Lower lobe of right lung (tissue), 2 donors: ENCODE data around the gene GJA4. TPM values are rescaled to one million over a fixed set of nuclear protein-coding genes. Genes with fewer than 3 reads are reported as not detected.

Source experiments
- ATAC-seq, 2 donors: fragments of 200-7000 bp; cut with Tn5 transposase; one replicate each; pipeline ENCODE4 v1.9.1; 2020 to 2022; ENCODE audit warnings: mild to moderate bottlenecking in 2 of 2, moderate library complexity in 2 of 2
- DNase-seq: peaks from one replicate; pipeline ENCODE4 v3.0.0-alpha.2; 2020
- H3K27ac ChIP-seq: fragments of 200-600 bp; one replicate; pipeline ENCODE4 v1.8.0; 2022
- H3K27me3 ChIP-seq: fragments of 200-600 bp; one replicate; pipeline ENCODE4 v1.8.0; 2022; ENCODE audit warnings: low read depth
- H3K36me3 ChIP-seq: fragments of 200-600 bp; one replicate; pipeline ENCODE4 v1.8.0; 2022; ENCODE audit warnings: mild to moderate bottlenecking
- H3K4me1 ChIP-seq: fragments of 200-600 bp; one replicate; pipeline ENCODE4 v1.8.0; 2022
- H3K4me3 ChIP-seq: fragments of 200-600 bp; one replicate; pipeline ENCODE4 v1.8.0; 2022; ENCODE audit warnings: mild to moderate bottlenecking
- H3K9me3 ChIP-seq: fragments of 200-600 bp; one replicate; pipeline ENCODE4 v1.8.0; 2022
- intact Hi-C: fragments of 100-400 bp; cut with DNase I; formaldehyde crosslinking; loops from one replicate; pipeline ENCODE4 v1.11.0; 2022
- total RNA-seq: library from RNA; stranded (reverse); fragmentation: NEBNext Ultra II Directional; extraction: Animal tissue kit (Norgen Biotek cat#: 25700); gene quantifications from one replicate; pipeline ENCODE4 v1.2.1, GENCODE V29; 2021
- TF ChIP-seq, protein P1 (sequence below): fragments of 200-600 bp; IDR thresholded peaks from one replicate; pipeline ENCODE4 v1.8.0; 2022; ENCODE audit warnings: antibody characterized with exemption, mild to moderate bottlenecking
- donor health status: DM: no; HTN: yes; CAD: no; lungs with severe emphysema.

GJA4 gene
- total RNA-seq, 1 donor from 2014 or later = 16.1 TPM

DNA sequence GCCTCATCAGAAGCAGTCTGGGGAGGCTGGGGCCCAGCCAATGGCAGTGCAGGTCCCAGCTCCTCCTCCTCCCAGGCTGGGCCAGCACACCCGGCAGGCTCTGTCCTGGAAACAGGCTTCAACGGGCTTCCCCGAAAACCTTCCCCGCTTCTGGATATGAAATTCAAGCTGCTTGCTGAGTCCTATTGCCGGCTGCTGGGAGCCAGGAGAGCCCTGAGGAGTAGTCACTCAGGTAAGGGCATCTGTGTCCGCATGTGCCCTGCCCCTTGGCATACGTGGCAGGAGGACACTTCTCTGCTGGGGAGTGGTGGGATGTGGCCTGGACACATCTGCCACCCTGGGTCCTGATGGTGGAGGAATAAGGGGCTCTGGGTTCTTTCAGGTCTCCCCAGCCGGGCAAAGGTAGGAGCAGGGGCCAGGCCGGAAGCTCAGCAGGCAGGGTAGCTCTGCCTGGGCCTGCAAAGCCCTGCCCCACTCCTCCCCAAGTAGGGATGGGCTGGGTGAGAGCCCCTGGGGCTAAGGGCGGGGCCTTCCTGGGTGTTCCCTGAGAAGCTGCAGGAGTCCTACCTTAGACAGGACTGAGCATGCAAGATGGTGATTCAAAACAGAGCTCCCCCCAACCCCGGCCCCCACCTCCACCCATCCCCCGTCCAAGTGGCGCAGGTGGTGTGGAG is 37.7 kb upstream of the GJA4 start, which contains the start of gene GJB5:
Gene GJB5 (plus strand): TSS at position 84 of the 674 bp plus-strand sequence. CDS start 2,284 bp downstream, outside the sequence.
- TF ChIP-seq, protein P1, sequence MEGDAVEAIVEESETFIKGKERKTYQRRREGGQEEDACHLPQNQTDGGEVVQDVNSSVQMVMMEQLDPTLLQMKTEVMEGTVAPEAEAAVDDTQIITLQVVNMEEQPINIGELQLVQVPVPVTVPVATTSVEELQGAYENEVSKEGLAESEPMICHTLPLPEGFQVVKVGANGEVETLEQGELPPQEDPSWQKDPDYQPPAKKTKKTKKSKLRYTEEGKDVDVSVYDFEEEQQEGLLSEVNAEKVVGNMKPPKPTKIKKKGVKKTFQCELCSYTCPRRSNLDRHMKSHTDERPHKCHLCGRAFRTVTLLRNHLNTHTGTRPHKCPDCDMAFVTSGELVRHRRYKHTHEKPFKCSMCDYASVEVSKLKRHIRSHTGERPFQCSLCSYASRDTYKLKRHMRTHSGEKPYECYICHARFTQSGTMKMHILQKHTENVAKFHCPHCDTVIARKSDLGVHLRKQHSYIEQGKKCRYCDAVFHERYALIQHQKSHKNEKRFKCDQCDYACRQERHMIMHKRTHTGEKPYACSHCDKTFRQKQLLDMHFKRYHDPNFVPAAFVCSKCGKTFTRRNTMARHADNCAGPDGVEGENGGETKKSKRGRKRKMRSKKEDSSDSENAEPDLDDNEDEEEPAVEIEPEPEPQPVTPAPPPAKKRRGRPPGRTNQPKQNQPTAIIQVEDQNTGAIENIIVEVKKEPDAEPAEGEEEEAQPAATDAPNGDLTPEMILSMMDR = no peak
- peak in 1 of 2 donors; percentile 34 for ATAC-seq
- no peak for DNase-seq
- H3K36me3 ChIP-seq = no peaks in the 10 kb centered on the region
- H3K9me3 ChIP-seq = no peaks in the 10 kb centered on the region
- intact Hi-C loops = no loop called here
- no peak within 1 kb of the TSS for H3K4me3 ChIP-seq
- H3K27ac ChIP-seq = no peak within 1 kb of the TSS
- no peaks in the 10 kb centered on the region for H3K27me3 ChIP-seq
- H3K4me1 ChIP-seq = no peaks in the 10 kb centered on the region

DNA sequence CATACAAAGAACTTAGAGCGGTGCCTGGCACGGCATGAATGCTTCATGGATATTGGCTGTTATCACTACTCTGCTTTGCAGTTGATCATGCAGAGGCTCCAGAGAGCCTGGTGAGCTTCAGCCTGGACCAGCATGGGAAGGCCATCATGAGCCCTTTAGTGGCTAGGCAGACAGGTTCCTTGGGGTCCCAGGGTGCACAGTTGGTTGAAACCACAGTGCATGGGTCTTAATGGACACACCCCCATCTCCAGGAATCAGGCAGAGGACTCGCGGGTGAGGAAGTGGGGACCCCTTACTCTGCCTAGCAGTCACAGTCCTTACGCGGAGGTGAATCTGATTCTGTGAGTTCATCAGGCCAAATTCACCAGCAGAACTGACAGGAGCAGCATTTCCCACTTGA is 36.8 kb upstream of the GJA4 start:
- Histone ChIP-seq H3K4me1 (no peaks in the 10 kb centered on the region), H3K27ac (no peak overlapping the region), H3K4me3 (no peak overlapping the region), H3K27me3 (no peaks in the 10 kb centered on the region), H3K36me3 (no peaks in the 10 kb centered on the region), H3K9me3 (no peaks in the 10 kb centered on the region)
- TF ChIP-seq, protein P1 = no peak
- DNase-seq (no peak), ATAC-seq (no peak)
- intact Hi-C loops = no loop called here

GRCh38 chr1:34757386-34757785 is 35.4 kb upstream of the GJA4 start:
- no peaks in the 10 kb centered on the region for H3K27me3 ChIP-seq
- TF ChIP-seq, protein P1 = no peak
- H3K36me3 ChIP-seq = no peaks in the 10 kb centered on the region
- intact Hi-C loops = no loop called here
- no peaks in the 10 kb centered on the region for H3K9me3 ChIP-seq
- H3K4me1 ChIP-seq = no peaks in the 10 kb centered on the region
- no peak overlapping the region for H3K27ac ChIP-seq
- DNase-seq (no peak), ATAC-seq (no peak)
- H3K4me3 ChIP-seq = no peak overlapping the region

DNA sequence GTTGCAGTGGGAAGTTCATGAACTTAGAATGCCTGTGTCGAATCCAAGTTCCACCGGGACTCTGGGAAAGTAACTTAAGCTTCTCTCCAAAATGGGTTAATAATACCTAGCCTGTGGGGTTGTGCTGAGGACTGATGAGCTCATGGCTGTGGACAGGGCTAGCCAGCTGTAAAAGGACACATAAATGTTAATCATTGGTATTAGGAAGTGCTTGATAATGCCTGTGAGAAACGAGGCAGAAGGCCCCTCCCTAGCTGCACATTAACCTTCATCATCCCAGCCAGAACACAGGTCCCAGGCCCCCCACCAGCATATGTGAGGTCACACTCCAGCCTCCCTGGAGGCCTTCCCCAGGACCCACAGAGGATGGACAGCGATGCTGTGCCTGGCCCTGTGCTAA is 34.0 kb upstream of the GJA4 start:
- Histone ChIP-seq H3K27ac (no peak overlapping the region), H3K4me3 (no peak overlapping the region), H3K9me3 (no peaks in the 10 kb centered on the region), H3K27me3 (no peaks in the 10 kb centered on the region), H3K4me1 (no peaks in the 10 kb centered on the region), H3K36me3 (no peaks in the 10 kb centered on the region)
- no peak for DNase-seq
- ATAC-seq = no peak
- intact Hi-C loops = no loop called here
- TF ChIP-seq, protein P1 = no peak

GRCh38 chr1:34759503-34760357 is 33.1 kb upstream of the GJA4 start, which contains the start of gene GJB4:
Gene GJB4, plus strand, starts transcription at chr1:34759740. Its CDS starts 1,515 bp downstream, at chr1:34761255.
- Histone ChIP-seq H3K9me3 (no peaks in the 10 kb centered on the region), H3K4me1 (no peaks in the 10 kb centered on the region), H3K27ac (no peak within 1 kb of the TSS), H3K27me3 (no peaks in the 10 kb centered on the region), H3K4me3 (no peak within 1 kb of the TSS), H3K36me3 (no peaks in the 10 kb centered on the region)
- TF ChIP-seq, protein P1 = no peak
- no peak for DNase-seq
- ATAC-seq = peak in 1 of 2 donors; percentile 4
- intact Hi-C loops = no loop called here
